GM18858 (cell line): ENCODE measurements around the gene CDX2.

Source experiments
- ATAC-seq: cut with Tn5 transposase; IDR thresholded peaks from one replicate; pipeline ENCODE4 v1.9.1; 2021; ENCODE audit not compliant: unreplicated experiment

Gene CDX2

DNA sequence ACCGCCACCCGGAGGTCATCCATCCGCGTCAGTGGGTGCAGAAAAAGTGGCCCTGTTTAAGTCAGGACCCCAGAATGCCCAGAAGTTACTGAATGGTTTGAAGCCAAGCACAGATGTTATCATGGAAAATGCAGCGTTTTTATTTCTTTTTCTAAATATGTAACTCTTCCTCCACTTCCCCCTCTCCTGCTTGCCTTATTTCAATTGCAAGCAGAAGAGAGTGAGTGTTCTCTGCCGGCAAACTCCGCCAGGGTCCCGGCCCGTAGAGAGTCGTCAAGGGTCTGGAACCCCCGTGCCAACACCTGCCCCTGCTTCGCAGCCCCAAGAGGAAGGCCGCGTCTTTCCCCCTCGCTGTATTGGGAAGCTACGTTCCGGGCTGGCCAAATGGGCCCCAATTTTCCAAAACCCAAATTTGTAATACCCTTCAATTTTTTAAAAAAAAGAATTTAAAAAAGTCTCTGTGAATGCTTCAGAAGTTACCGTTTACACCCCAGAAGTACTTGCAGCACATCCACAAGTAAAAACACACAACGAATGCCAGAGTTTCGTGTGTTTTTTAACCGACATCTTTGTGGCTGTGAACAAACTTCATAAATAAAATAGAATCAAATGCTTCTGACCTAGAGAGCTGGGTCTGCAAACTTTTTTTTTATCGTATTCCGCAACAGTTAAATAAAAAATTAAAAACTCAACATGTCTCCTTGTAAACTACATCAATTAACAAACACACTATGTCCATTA, 50.0 kb downstream of the CDX2 start:
- no peak for ATAC-seq

- ATAC-seq: no peak
Observed at GRCh38 chr13:27918041-27918917, 50.8 kb downstream of the CDX2 start.

GRCh38 chr13:27917121-27917947, 51.8 kb downstream of the CDX2 start:
- ATAC-seq: no peak

- ATAC-seq: no peak
Observed at GRCh38 chr13:27915301-27916207, 53.6 kb downstream of the CDX2 start.

DNA sequence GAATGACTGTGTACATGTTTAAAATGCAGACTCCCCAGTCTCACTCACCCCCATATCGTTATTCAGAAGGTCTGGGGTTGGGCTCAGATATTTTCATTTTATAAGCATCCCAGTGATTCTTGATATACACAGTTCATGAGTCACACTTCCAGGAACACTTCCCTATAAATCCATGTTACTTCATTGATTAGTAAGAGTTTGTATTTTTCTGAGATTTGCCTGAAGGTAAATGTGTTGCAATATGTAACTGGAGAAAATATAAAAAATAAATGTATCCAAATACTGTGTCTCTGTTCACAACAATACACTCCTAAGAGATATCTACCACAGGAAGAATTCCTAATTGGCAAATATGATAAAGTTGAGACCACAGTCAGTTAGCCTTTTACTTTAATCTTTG, 56.0 kb downstream of the CDX2 start:
- no peak for ATAC-seq

GRCh38 chr13:27911521-27911920, 57.6 kb downstream of the CDX2 start:
- ATAC-seq: no peak
